Adrenal gland (tissue), 5 donors: ENCODE data around the gene EMX1.

Source experiments
- POLR2A ChIP-seq, 2 donors: fragments of 450-650 bp; IDR thresholded peaks; one replicate each; pipeline ENCODE4 v1.6.1; 2017; ENCODE audit warnings: antibody characterized with exemption in 2 of 2, mild to moderate bottlenecking in 2 of 2, moderate library complexity in 1 of 2
- TF ChIP-seq, protein P1 (sequence below), 6 experiments: fragments of 450-650 bp in 4 of 6; fragments of 200-600 bp in 2 of 6; sonication (generic) in 1 of 6; IDR thresholded peaks; 1 replicate in 5 of 6; 2 replicates in 1 of 6; pipeline versions ENCODE4 v1.5.1 to v1.8.0; 2016 to 2021; ENCODE audit warnings: antibody characterized with exemption in 6 of 6, mild to moderate bottlenecking in 2 of 6, moderate library complexity in 1 of 6
- donor health status: DM: no; HTN: no; CAD: no.

DNA sequence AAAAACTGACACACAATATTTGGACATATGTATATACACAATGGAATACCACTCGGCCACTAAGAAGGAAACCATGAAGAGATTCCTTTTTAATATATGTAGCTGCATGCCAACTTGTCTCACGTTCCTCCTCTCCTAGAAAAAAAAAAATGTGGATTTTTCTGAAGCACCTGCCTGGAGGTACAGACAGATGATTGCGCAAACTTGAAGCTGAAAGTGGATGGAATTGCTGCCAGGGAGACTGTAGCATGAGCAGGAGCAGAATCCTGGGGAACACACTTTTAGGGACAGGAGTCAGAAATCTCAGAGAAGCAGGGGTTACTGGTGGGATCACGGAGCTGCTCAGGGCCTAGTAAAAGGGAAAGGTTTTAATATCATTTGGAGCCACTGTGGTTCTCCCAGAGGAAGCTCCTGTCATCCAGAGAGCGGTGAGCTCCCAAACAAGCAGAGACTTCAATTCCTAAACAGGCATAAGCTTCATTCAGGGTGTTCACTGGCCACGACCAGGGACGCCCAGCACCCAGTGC, 30.8 kb upstream of the EMX1 start:
- TF ChIP-seq POLR2A (IDR thresholded peaks at IDR 0.05), result no peak
- TF ChIP-seq, protein P1, sequence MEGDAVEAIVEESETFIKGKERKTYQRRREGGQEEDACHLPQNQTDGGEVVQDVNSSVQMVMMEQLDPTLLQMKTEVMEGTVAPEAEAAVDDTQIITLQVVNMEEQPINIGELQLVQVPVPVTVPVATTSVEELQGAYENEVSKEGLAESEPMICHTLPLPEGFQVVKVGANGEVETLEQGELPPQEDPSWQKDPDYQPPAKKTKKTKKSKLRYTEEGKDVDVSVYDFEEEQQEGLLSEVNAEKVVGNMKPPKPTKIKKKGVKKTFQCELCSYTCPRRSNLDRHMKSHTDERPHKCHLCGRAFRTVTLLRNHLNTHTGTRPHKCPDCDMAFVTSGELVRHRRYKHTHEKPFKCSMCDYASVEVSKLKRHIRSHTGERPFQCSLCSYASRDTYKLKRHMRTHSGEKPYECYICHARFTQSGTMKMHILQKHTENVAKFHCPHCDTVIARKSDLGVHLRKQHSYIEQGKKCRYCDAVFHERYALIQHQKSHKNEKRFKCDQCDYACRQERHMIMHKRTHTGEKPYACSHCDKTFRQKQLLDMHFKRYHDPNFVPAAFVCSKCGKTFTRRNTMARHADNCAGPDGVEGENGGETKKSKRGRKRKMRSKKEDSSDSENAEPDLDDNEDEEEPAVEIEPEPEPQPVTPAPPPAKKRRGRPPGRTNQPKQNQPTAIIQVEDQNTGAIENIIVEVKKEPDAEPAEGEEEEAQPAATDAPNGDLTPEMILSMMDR (IDR thresholded peaks at IDR 0.05), result no peak
